Measurements from ENCODE around the gene AP3S1. TPM values are rescaled to one million over a fixed set of nuclear protein-coding genes. Genes with fewer than 3 reads are reported as not detected.
A peak's percentile ranks its signal among the peaks of the same experiment; 100 is the strongest.
"Not testable (repeated sequence)": the region's sequence is repeated elsewhere in the genome, so short reads cannot be mapped to it uniquely, and the experiment has no call there.

Gene AP3S1
- total and polyA plus RNA-seq, 5 donors: 70.9 to 82.2 (median 73.5) TPM

GRCh38 chr5:115824983-115825382 is 16.8 kb upstream of the AP3S1 start:
- H3K4me1 ChIP-seq (ENCODE audit: control insufficient read depth, insufficient read depth, low read length); DNase-seq; H3K27ac ChIP-seq (ENCODE audit: low read length); intact Hi-C loops (cut with DNase I); H3K4me3 ChIP-seq (ENCODE audit: low read length); H3K27me3 ChIP-seq (ENCODE audit: control insufficient read depth, insufficient read depth); ATAC-seq; H3K9me3 ChIP-seq (ENCODE audit: control insufficient read depth, low read length): not testable (repeated sequence)
- WGBS: 88% methylated on average over 1 of the region's 1 CpG

DNA sequence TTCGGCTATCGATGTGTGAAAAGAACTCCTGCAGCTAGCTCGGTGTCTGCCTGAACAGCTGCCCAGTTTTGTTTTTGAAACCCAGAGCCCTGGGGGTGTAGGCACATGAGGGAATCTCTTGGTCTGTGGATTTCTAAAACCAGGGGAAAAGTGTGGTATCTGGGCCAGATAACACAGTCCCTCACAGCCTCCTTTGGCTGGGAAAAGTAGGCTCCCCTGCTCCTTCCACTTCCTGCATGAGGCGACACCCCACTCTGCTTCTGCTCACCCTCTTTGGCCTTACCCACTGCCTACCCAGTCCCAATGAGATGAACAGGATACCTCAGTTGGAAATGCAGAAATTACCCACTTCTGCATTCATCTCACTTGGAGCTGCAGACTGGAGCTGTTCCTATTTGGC is 15.8 kb upstream of the AP3S1 start:
- WGBS: 97% methylated on average over 4 of the region's 4 CpGs
- no peak for ATAC-seq

DNA sequence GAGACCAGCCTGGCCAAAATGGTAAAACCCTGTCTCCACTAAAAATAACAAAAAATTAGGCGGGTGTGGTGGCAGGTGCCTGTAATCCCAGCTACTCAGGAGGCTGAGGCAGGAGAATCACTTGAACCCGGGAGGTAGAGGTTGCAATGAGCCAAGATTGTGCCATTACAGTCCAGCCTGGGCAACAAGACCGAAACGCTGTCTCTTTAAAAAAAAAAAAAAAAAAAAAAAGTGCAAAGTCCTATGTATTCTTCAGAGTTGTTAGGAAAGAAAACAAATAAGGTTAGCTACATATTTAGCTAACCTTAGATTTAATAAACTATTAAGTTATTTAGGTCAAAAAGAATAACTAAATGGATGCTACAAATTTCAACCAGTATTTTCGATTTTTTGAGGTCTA is 11.8 kb upstream of the AP3S1 start:
- H3K27me3 ChIP-seq (ENCODE audit: control insufficient read depth, insufficient read depth): no peaks in the 10 kb centered on the region
- no peaks in the 10 kb centered on the region for H3K4me1 ChIP-seq (ENCODE audit: control insufficient read depth, insufficient read depth, low read length)
- DNase-seq (no peak), ATAC-seq (no peak)
- intact Hi-C loops (cut with DNase I): no loop called here
- no peak overlapping the region for H3K27ac ChIP-seq (ENCODE audit: low read length)
- H3K4me3 ChIP-seq (ENCODE audit: low read length): no peak overlapping the region
- H3K9me3 ChIP-seq (ENCODE audit: control insufficient read depth, low read length): no peaks in the 10 kb centered on the region
- WGBS: 96% methylated on average over 5 of the region's 5 CpGs

More for the DNA sequence above, 15.8 kb upstream of the AP3S1 start:
- Histone ChIP-seq H3K27me3 (ENCODE audit: control insufficient read depth, insufficient read depth) (no peaks in the 10 kb centered on the region), H3K27ac (ENCODE audit: low read length) (no peak overlapping the region), H3K4me3 (ENCODE audit: low read length) (no peak overlapping the region), H3K4me1 (ENCODE audit: control insufficient read depth, insufficient read depth, low read length) (no peaks in the 10 kb centered on the region), H3K9me3 (ENCODE audit: control insufficient read depth, low read length) (no peaks in the 10 kb centered on the region)
- DNase-seq: no peak
- intact Hi-C loops (cut with DNase I): no loop called here

GRCh38 chr5:115831163-115831768 is 10.5 kb upstream of the AP3S1 start:
- ATAC-seq: peak in 1 of 2 donors; percentile 53
- no peaks in the 10 kb centered on the region for H3K27me3 ChIP-seq (ENCODE audit: control insufficient read depth, insufficient read depth)
- H3K9me3 ChIP-seq (ENCODE audit: control insufficient read depth, low read length): no peaks in the 10 kb centered on the region
- no peak overlapping the region for H3K27ac ChIP-seq (ENCODE audit: low read length)
- 49% methylated on average over 2 of the region's 2 CpGs for WGBS
- no peak overlapping the region for H3K4me3 ChIP-seq (ENCODE audit: low read length)
- DNase-seq: no peak
- intact Hi-C loops (cut with DNase I): no loop called here
- H3K4me1 ChIP-seq (ENCODE audit: control insufficient read depth, insufficient read depth, low read length): no peaks in the 10 kb centered on the region

GRCh38 chr5:115835481-115835880 is 6.3 kb upstream of the AP3S1 start:
- DNase-seq (no peak), ATAC-seq (no peak)
- Histone ChIP-seq H3K9me3 (ENCODE audit: control insufficient read depth, low read length) (no peaks in the 10 kb centered on the region), H3K27me3 (ENCODE audit: control insufficient read depth, insufficient read depth) (no peaks in the 10 kb centered on the region), H3K4me3 (ENCODE audit: low read length) (no peak overlapping the region), H3K27ac (ENCODE audit: low read length) (no peak overlapping the region), H3K4me1 (ENCODE audit: control insufficient read depth, insufficient read depth, low read length) (peaks cover 2% of the 10 kb centered on the region)
- intact Hi-C loops (cut with DNase I): loop anchor here in 1 of 4 donors (5.0 kb wide), 1 partner anchor 203 kb away; no protein-coding TSS in a partner anchor
- WGBS: 83% methylated on average over 4 of the region's 4 CpGs

- intact Hi-C loops (cut with DNase I): loop anchor here in 1 of 4 donors (5.0 kb wide), 1 partner anchor 207 kb away; no protein-coding TSS in a partner anchor
- WGBS: 31% methylated on average over 10 of the region's 10 CpGs
- no peak overlapping the region for H3K27ac ChIP-seq (ENCODE audit: low read length)
- H3K27me3 ChIP-seq (ENCODE audit: control insufficient read depth, insufficient read depth): no peaks in the 10 kb centered on the region
- H3K4me3 ChIP-seq (ENCODE audit: low read length): no peak overlapping the region
- peaks cover 2% of the 10 kb centered on the region for H3K4me1 ChIP-seq (ENCODE audit: control insufficient read depth, insufficient read depth, low read length)
- H3K9me3 ChIP-seq (ENCODE audit: control insufficient read depth, low read length): no peaks in the 10 kb centered on the region
- DNase-seq: peak in 1 of 3 donors; percentile 46
- no peak for ATAC-seq
These were observed 2.7 kb upstream of the AP3S1 start for GRCh38 chr5:115838885-115839518.

DNA sequence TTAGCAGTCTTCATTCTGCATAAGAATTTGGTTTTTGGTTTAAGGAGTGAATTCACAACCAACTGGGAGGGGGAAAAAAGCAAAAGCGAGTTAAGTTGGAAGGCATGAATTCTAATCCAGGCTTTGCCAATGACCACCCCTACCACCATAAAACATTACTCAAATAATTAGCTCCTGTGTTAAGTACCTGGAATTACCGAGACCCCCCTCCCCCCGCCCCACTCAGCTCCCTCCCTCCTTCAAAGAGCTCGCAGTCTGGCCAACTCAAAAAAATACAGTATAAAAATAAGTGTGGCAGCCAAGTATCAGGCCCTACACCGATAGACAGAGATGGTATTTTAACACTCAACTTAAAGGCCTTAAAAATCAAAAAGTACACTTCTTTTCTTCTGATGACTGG is 862 bp upstream of the AP3S1 start:
- 0% methylated on average over 5 of the region's 5 CpGs for WGBS
- peaks cover 5% of the 10 kb centered on the region for H3K4me1 ChIP-seq (ENCODE audit: control insufficient read depth, insufficient read depth, low read length)
- H3K27me3 ChIP-seq (ENCODE audit: control insufficient read depth, insufficient read depth): no peaks in the 10 kb centered on the region
- peak overlapping the region; percentile 98 for H3K27ac ChIP-seq (ENCODE audit: low read length)
- intact Hi-C loops (cut with DNase I): loop anchor here in 1 of 4 donors (5.0 kb wide), 1 partner anchor 209 kb away; no protein-coding TSS in a partner anchor
- no peak for DNase-seq
- no peak for ATAC-seq
- H3K9me3 ChIP-seq (ENCODE audit: control insufficient read depth, low read length): no peaks in the 10 kb centered on the region
- H3K4me3 ChIP-seq (ENCODE audit: low read length): peak overlapping the region; percentile 72

GRCh38 chr5:115842089-115842935 is 577 bp downstream of the AP3S1 start:
- intact Hi-C loops (cut with DNase I): loop anchor here in 1 of 4 donors (5.0 kb wide), 1 partner anchor 210 kb away; no protein-coding TSS in a partner anchor
- Histone ChIP-seq H3K27me3 (ENCODE audit: control insufficient read depth, insufficient read depth) (no peaks in the 10 kb centered on the region), H3K4me1 (ENCODE audit: control insufficient read depth, insufficient read depth, low read length) (peaks cover 5% of the 10 kb centered on the region), H3K4me3 (ENCODE audit: low read length) (peak overlapping the region; percentile 72), H3K9me3 (ENCODE audit: control insufficient read depth, low read length) (no peaks in the 10 kb centered on the region), H3K27ac (ENCODE audit: low read length) (peak overlapping the region; percentile 61)
- WGBS: under 1% methylated on average over 68 of the region's 68 CpGs
- peak; percentile 79 to 80 for ATAC-seq
- DNase-seq: peak in 1 of 3 donors; percentile 75

- 19% methylated on average over 3 of the region's 3 CpGs for WGBS
- Histone ChIP-seq H3K27me3 (ENCODE audit: control insufficient read depth, insufficient read depth) (no peaks in the 10 kb centered on the region), H3K4me3 (ENCODE audit: low read length) (peak overlapping the region; percentile 72), H3K9me3 (ENCODE audit: control insufficient read depth, low read length) (no peaks in the 10 kb centered on the region), H3K27ac (ENCODE audit: low read length) (no peak overlapping the region), H3K4me1 (ENCODE audit: control insufficient read depth, insufficient read depth, low read length) (peaks cover 5% of the 10 kb centered on the region)
- intact Hi-C loops (cut with DNase I): loop anchor here in 1 of 4 donors (5.0 kb wide), 1 partner anchor 211 kb away; no protein-coding TSS in a partner anchor
- ATAC-seq: no peak
- DNase-seq: no peak
These were observed 1.2 kb downstream of the AP3S1 start for GRCh38 chr5:115842952-115843351.

- intact Hi-C loops (cut with DNase I): loop anchor here in 1 of 4 donors (5.0 kb wide), 1 partner anchor 211 kb away; no protein-coding TSS in a partner anchor
- H3K4me1 ChIP-seq (ENCODE audit: control insufficient read depth, insufficient read depth, low read length): peaks cover 5% of the 10 kb centered on the region
- WGBS: 60% methylated on average over 6 of the region's 6 CpGs
- H3K27ac ChIP-seq (ENCODE audit: low read length): peak overlapping the region; percentile 42
- DNase-seq (peak in 2 of 3 donors; percentile 20 to 38), ATAC-seq (no peak)
- H3K4me3 ChIP-seq (ENCODE audit: low read length): peak overlapping the region; percentile 72
- H3K9me3 ChIP-seq (ENCODE audit: control insufficient read depth, low read length): no peaks in the 10 kb centered on the region
- H3K27me3 ChIP-seq (ENCODE audit: control insufficient read depth, insufficient read depth): no peaks in the 10 kb centered on the region
These were observed 1.9 kb downstream of the AP3S1 start for GRCh38 chr5:115843444-115844130.

Measured in right cardiac atrium (tissue), 5 donors.